Loucy (cell line): Measurements from ENCODE around the gene FBXO11.

ENCODE experiments used
- EZH2phosphoT487 ChIP-seq: fragments of 200-600 bp; IDR thresholded peaks from 2 replicates; pipeline ENCODE4 v1.6.1; 2018; ENCODE audit warnings: antibody characterized with exemption, mild to moderate bottlenecking, moderate library complexity, borderline replicate concordance
- TF ChIP-seq, protein P1 (sequence below): fragments of 200-600 bp; sonication (generic); conservative IDR thresholded peaks from 2 replicates; pipeline ENCODE4 v1.5.1; 2014; ENCODE audit warnings: mild to moderate bottlenecking, antibody characterized with exemption, low read length

GRCh38 chr2:47869859-47870595, 36.3 kb downstream of the FBXO11 start:
- TF ChIP-seq, protein P1, sequence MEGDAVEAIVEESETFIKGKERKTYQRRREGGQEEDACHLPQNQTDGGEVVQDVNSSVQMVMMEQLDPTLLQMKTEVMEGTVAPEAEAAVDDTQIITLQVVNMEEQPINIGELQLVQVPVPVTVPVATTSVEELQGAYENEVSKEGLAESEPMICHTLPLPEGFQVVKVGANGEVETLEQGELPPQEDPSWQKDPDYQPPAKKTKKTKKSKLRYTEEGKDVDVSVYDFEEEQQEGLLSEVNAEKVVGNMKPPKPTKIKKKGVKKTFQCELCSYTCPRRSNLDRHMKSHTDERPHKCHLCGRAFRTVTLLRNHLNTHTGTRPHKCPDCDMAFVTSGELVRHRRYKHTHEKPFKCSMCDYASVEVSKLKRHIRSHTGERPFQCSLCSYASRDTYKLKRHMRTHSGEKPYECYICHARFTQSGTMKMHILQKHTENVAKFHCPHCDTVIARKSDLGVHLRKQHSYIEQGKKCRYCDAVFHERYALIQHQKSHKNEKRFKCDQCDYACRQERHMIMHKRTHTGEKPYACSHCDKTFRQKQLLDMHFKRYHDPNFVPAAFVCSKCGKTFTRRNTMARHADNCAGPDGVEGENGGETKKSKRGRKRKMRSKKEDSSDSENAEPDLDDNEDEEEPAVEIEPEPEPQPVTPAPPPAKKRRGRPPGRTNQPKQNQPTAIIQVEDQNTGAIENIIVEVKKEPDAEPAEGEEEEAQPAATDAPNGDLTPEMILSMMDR, result no peak
- no peak for TF ChIP-seq EZH2phosphoT487
